OCI-LY7 (cell line): ENCODE data around the gene FN3K. TPM values are rescaled to one million over a fixed set of nuclear protein-coding genes. Genes with fewer than 3 reads are reported as not detected.
A peak's percentile ranks its signal among the peaks of the same experiment; 100 is the strongest.

Source experiments
- BruUV-seq: library from RNA; stranded (reverse); fragments of 400-500 nt; replicated peaks from 2 replicates; lab custom pipeline; 2021; lab: Mats Ljungman, UMichigan
- CTCF ChIA-PET: fragments of 300-600 bp; sonication (Branson Sonifier 250); formaldehyde crosslinking; loops from one replicate; lab custom pipeline; 2022; ENCODE audit warnings: antibody characterized with exemption; ENCODE audit not compliant: unreplicated experiment; lab: Charles Lee
- POLR2A ChIA-PET: fragments of 300-600 bp; sonication (Branson Sonifier 250); formaldehyde crosslinking; loops from one replicate; lab custom pipeline; 2022; ENCODE audit warnings: antibody characterized with exemption; lab: Charles Lee
- DNase-seq: peaks from one replicate; pipeline ENCODE4 v3.0.0-alpha.2; 2015; ENCODE audit warnings: low spot score
- H2AFZ ChIP-seq: fragments of 200-600 bp; sonication (generic), shearing (Covaris generic); 2 replicates; pipeline ENCODE4 v1.6.1; 2014; ENCODE audit warnings: mild to moderate bottlenecking, antibody characterized with exemption, low read length, moderate library complexity
- H3K27ac ChIP-seq: fragments of 200-600 bp; sonication (generic); 2 replicates; pipeline ENCODE4 v1.5.1; 2014; ENCODE audit warnings: mixed run types, low read depth, mild to moderate bottlenecking, moderate library complexity, low read length, inconsistent platforms; ENCODE audit not compliant: poor library complexity, severe bottlenecking
- H3K36me3 ChIP-seq: fragments of 200-600 bp; sonication (generic); 2 replicates; pipeline ENCODE4 v1.6.1; 2014; ENCODE audit warnings: mild to moderate bottlenecking, antibody characterized with exemption, low read length, moderate library complexity, mixed read lengths; ENCODE audit not compliant: insufficient read depth
- H3K4me1 ChIP-seq: fragments of 200-600 bp; sonication (generic); 2 replicates; pipeline ENCODE4 v1.5.1; 2014; ENCODE audit warnings: mild to moderate bottlenecking, low read length; ENCODE audit not compliant: insufficient read depth, poor library complexity, severe bottlenecking
- H3K4me2 ChIP-seq: fragments of 200-600 bp; sonication (generic); 2 replicates; pipeline ENCODE4 v1.6.1; 2014; ENCODE audit warnings: mild to moderate bottlenecking, low read length
- H3K4me3 ChIP-seq: fragments of 200-600 bp; sonication (generic); 2 replicates; pipeline ENCODE4 v1.5.1; 2014; ENCODE audit warnings: mild to moderate bottlenecking, low read depth, low read length; ENCODE audit not compliant: poor library complexity, severe bottlenecking
- H3K79me2 ChIP-seq: fragments of 200-600 bp; sonication (generic); 2 replicates; pipeline ENCODE4 v1.6.1; 2016; ENCODE audit warnings: low read depth, mild to moderate bottlenecking, low read length, moderate library complexity, mixed read lengths; ENCODE audit not compliant: insufficient read depth
- H3K9me2 ChIP-seq: fragments of 200-600 bp; sonication (generic); 2 replicates; pipeline ENCODE4 v1.6.1; 2016; ENCODE audit warnings: mild to moderate bottlenecking, low read length, mixed read lengths; ENCODE audit not compliant: insufficient read depth
- H3K9me3 ChIP-seq: fragments of 200-600 bp; sonication (generic); 2 replicates; pipeline ENCODE4 v1.6.1; 2014; ENCODE audit warnings: mild to moderate bottlenecking, mixed run types, low read length, mixed read lengths
- H4K20me1 ChIP-seq: fragments of 200-600 bp; sonication (generic); 2 replicates; pipeline ENCODE4 v1.6.1; 2014; ENCODE audit warnings: mild to moderate bottlenecking, antibody characterized with exemption, low read length, moderate library complexity, mixed read lengths; ENCODE audit not compliant: insufficient read depth
- CTCF ChIP-seq: fragments of 200-600 bp; sonication (generic); conservative IDR thresholded peaks from 2 replicates; pipeline ENCODE4 v1.5.1; 2014; ENCODE audit warnings: mild to moderate bottlenecking, antibody characterized with exemption, low read length, moderate library complexity, mixed read lengths
- EZH2phosphoT487 ChIP-seq: fragments of 200-600 bp; sonication (generic); IDR thresholded peaks from 2 replicates; pipeline ENCODE4 v1.6.1; 2018; ENCODE audit warnings: low read depth, borderline replicate concordance, mild to moderate bottlenecking, mixed run types, antibody characterized with exemption, low read length, moderate library complexity, mixed read lengths
- intact Hi-C: fragments of 100-400 bp; cut with micrococcal nuclease; formaldehyde crosslinking; loops from one replicate; pipeline ENCODE4 v1.10.0; 2022; ENCODE audit not compliant: unreplicated experiment
- total RNA-seq, 2 experiments: library from RNA; depleted of rRNA in 1 of 2; stranded (reverse); fragments of >200 nt in 1 of 2; shearing (Covaris generic) in 1 of 2; gene quantifications; 2 replicates each; pipeline ENCODE4 v1.2.3, GENCODE V29; 2014 to 2022

Gene FN3K
- total RNA-seq, 2 experiments from 2014 or later, result 3.8 to 32.3 TPM

GRCh38 chr17:82780971-82781893, 45.8 kb downstream of the FN3K start:
- Histone ChIP-seq H2AFZ (no peak overlapping the region), H4K20me1 (no peaks in the 10 kb centered on the region), H3K79me2 (no peaks in the 10 kb centered on the region), H3K36me3 (peaks cover 64% of the 10 kb centered on the region), H3K9me3 (no peaks in the 10 kb centered on the region), H3K4me2 (no peak overlapping the region), H3K4me3 (no peak overlapping the region), H3K9me2 (no peaks in the 10 kb centered on the region), H3K4me1 (peaks cover 15% of the 10 kb centered on the region), H3K27ac (no peak overlapping the region)
- intact Hi-C loops, result no loop called here
- BruUV-seq, result no TSS peak
- ChIA-PET CTCF (interaction anchor here (0.5 to 2.1 kb wide), 6 partner anchors 67 to 421 kb away, joined by 3 to 11 read pairs (median 4); no protein-coding TSS in a partner anchor), POLR2A (interaction anchor here (0.6 to 1.0 kb wide), 2 partner anchors 134 to 370 kb away, joined by 4 to 5 read pairs; no protein-coding TSS in a partner anchor)
- TF ChIP-seq CTCF (no peak), EZH2phosphoT487 (no peak)
- DNase-seq, result no peak

- Histone ChIP-seq H3K79me2 (no peaks in the 10 kb centered on the region), H3K4me3 (no peak overlapping the region), H3K9me2 (no peaks in the 10 kb centered on the region), H3K36me3 (peaks cover 58% of the 10 kb centered on the region), H3K4me1 (peaks cover 21% of the 10 kb centered on the region), H4K20me1 (no peaks in the 10 kb centered on the region), H2AFZ (no peak overlapping the region), H3K4me2 (peak overlapping the region; percentile 26; the same call in 1 of the 2 replicates), H3K27ac (peak overlapping the region; percentile 36), H3K9me3 (no peaks in the 10 kb centered on the region)
- intact Hi-C loops, result loop anchor here (1.0 to 2.0 kb wide), 3 partner anchors 133 to 295 kb away; no protein-coding TSS in a partner anchor
- no TSS peak for BruUV-seq
- ChIA-PET CTCF (interaction anchor here (0.5 to 2.1 kb wide), 5 partner anchors 52 to 411 kb away, joined by 3 to 11 read pairs (median 3); no protein-coding TSS in a partner anchor), POLR2A (interaction anchor here (1.0 kb wide), 1 partner anchor 133 kb away, joined by 5 read pairs; no protein-coding TSS in a partner anchor)
- TF ChIP-seq CTCF (peak; percentile 100), EZH2phosphoT487 (no peak)
- DNase-seq, result peak; percentile 92
These were observed 46.5 kb downstream of the FN3K start for GRCh38 chr17:82781894-82782274.
